ENCODE data around the gene GPR82. TPM values are rescaled to one million over a fixed set of nuclear protein-coding genes. Genes with fewer than 3 reads are reported as not detected.

GPR82 gene
- total and polyA plus RNA-seq, 2 of the 8 experiments (the other 6 are each of a cell fraction or from before 2014, with no cell fraction given): not detected

GRCh38 chrX:41732260-41732659 lies 8.3 kb downstream of the GPR82 start (continued):
- TF ChIP-seq CHD7 (IDR thresholded peaks at IDR 0.05; ENCODE audit: insufficient replicate concordance, low read length) (no peak), CEBPB (IDR thresholded peaks at IDR 0.05; ENCODE audit: low read depth, low read length) (no peak), HDAC6 (IDR thresholded peaks at IDR 0.05; ENCODE audit: low read depth, low read length) (no peak), SIRT6 (IDR thresholded peaks at IDR 0.05; ENCODE audit: low read length) (no peak), TAF7 (optimal IDR thresholded peaks at IDR 0.05; ENCODE audit: borderline replicate concordance, low read depth, low read length) (no peak), BRCA1 (IDR thresholded peaks at IDR 0.05; ENCODE audit: low read depth, low read length) (no peak), SP1 (IDR thresholded peaks at IDR 0.05; ENCODE audit: low read depth, low read length) (no peak)

All from H1 (cell line).